ENCODE results near the gene PGAM1. TPM values are rescaled to one million over a fixed set of nuclear protein-coding genes. Genes with fewer than 3 reads are reported as not detected.
"Not testable (repeated sequence)": the region's sequence is repeated elsewhere in the genome, so short reads cannot be mapped to it uniquely, and the experiment has no call there.

The PGAM1 gene
- total RNA-seq, 2 donors from 2014 or later: 326 to 434 TPM

DNA sequence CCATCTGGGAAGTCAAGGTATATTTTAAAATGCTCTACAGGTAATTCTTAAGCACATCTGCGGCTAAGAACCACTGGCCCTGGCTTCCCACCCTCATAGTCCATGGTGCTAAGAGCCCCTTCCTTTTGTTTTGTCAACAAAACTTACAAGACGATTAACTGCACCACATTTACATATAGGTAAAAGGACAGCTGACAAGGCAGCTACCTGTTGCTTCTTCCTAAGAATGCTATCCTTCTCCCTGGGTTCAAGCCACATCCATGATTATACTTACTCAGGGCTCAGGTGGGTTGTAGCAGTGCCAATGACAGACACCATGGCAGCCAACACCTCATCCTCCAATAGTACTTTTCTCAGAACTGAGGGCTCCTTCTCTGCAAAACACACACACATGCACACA is 36.3 kb downstream of the PGAM1 start:
- DNase-seq (ENCODE audit: low spot score): no peak
- peaks cover 97% of the 10 kb centered on the region for H3K36me3 ChIP-seq

DNA sequence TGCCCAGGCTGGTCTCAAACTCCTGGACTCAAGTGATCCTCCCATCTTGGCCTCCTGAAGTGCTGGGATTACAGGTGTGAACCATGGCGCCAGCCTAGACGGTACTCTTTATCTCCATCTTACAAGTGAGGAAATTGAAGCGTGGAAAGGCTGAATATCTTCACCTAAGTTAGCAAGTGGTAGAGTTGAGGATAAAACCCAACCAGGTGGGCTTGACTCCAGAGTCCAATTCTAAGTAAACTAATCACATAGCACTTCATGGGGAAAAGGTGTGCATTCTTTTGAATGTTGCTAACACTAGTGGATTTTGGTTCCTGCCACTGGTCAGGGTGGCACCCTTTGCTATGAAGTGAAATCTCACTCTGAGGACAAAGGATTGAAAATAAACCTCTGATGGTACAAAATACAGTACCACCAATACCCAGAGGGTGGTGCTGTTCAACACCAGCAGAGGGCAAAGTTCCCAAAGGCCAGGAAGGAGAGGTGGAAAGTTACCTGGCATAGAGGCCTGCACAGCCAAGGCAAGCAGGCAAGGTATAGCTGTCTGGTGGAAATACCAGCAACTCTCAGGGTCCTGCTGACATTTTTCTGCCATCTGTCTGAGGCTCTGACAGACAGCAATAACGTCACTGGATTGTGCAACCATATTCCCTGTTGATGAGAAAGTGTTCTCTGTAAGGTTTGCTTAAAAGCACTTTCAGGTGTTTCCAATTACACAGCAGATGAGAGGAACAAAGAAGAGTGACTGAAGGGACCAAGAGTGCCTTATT is 37.6 kb downstream of the PGAM1 start:
- DNase-seq (ENCODE audit: low spot score): no peak
- Histone ChIP-seq H3K27ac (peak overlapping the region; percentile 49 to 54), H3K27me3 (no peaks in the 10 kb centered on the region), H3K4me3 (no peak overlapping the region), H3K36me3 (peaks cover 99% of the 10 kb centered on the region), H3K4me1 (no peaks in the 10 kb centered on the region), H3K9me3 (no peaks in the 10 kb centered on the region)
- TF ChIP-seq, protein P1, sequence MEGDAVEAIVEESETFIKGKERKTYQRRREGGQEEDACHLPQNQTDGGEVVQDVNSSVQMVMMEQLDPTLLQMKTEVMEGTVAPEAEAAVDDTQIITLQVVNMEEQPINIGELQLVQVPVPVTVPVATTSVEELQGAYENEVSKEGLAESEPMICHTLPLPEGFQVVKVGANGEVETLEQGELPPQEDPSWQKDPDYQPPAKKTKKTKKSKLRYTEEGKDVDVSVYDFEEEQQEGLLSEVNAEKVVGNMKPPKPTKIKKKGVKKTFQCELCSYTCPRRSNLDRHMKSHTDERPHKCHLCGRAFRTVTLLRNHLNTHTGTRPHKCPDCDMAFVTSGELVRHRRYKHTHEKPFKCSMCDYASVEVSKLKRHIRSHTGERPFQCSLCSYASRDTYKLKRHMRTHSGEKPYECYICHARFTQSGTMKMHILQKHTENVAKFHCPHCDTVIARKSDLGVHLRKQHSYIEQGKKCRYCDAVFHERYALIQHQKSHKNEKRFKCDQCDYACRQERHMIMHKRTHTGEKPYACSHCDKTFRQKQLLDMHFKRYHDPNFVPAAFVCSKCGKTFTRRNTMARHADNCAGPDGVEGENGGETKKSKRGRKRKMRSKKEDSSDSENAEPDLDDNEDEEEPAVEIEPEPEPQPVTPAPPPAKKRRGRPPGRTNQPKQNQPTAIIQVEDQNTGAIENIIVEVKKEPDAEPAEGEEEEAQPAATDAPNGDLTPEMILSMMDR (IDR thresholded peaks at IDR 0.05): peak; percentile 65 to 88

More for the DNA sequence above, 36.3 kb downstream of the PGAM1 start:
- no peaks in the 10 kb centered on the region for H3K27me3 ChIP-seq
- no peak overlapping the region for H3K27ac ChIP-seq
- TF ChIP-seq, protein P1 (IDR thresholded peaks at IDR 0.05): no peak
- no peaks in the 10 kb centered on the region for H3K4me1 ChIP-seq
- no peak overlapping the region for H3K4me3 ChIP-seq
- H3K9me3 ChIP-seq: no peaks in the 10 kb centered on the region

DNA sequence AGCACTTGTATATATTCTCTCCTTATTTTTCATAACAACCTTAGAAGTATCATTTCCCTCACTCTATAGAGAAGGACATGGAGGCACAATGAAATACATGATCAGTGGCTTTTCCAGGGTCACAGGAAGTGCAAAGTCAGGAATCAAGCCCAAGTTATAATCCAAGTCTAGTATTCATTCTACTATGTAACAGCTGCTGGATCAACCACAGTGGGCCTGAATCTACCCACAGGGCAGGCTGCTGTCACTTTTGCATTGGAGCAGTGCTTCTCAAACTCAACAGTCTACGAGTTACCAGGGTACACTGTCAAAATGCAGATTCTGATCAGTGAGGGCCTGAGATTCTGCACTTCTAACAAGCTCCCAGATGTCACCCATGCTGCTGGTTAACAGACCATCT is 38.2 kb downstream of the PGAM1 start:
- peak overlapping the region in 1 of 2 donors; percentile 54 for H3K27ac ChIP-seq

DNA sequence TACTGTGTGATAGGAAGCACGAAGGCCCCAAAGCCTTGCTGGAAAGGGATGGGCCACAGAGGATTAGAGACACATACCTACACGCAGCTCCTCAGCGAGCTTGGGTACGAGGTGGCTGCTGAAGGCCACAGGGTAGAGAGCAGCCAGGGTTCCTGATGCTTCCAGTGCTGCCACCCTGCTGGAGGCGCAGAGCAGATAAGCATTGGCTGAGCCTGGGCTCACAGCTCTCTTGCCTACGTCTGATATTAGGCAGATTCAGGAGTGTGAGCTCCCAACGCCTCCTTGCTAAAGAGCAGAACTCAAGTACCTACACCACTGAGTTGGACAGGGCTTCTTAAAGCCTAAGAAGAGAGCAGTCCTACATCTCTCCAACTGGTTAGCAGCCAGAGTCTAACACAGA is 40.0 kb downstream of the PGAM1 start:
- no peaks in the 10 kb centered on the region for H3K9me3 ChIP-seq
- H3K36me3 ChIP-seq: peaks cover 100% of the 10 kb centered on the region
- TF ChIP-seq, protein P1 (IDR thresholded peaks at IDR 0.05): no peak
- H3K27me3 ChIP-seq: no peaks in the 10 kb centered on the region
- no peak overlapping the region for H3K27ac ChIP-seq
- no peak for DNase-seq (ENCODE audit: low spot score)
- H3K4me3 ChIP-seq: no peak overlapping the region
- H3K4me1 ChIP-seq: no peaks in the 10 kb centered on the region

More for the DNA sequence above, 38.2 kb downstream of the PGAM1 start:
- Histone ChIP-seq H3K4me3 (no peak overlapping the region), H3K9me3 (no peaks in the 10 kb centered on the region), H3K4me1 (no peaks in the 10 kb centered on the region), H3K27me3 (no peaks in the 10 kb centered on the region), H3K36me3 (peaks cover 99% of the 10 kb centered on the region)
- DNase-seq (ENCODE audit: low spot score): no peak
- TF ChIP-seq, protein P1 (IDR thresholded peaks at IDR 0.05): no peak

DNA sequence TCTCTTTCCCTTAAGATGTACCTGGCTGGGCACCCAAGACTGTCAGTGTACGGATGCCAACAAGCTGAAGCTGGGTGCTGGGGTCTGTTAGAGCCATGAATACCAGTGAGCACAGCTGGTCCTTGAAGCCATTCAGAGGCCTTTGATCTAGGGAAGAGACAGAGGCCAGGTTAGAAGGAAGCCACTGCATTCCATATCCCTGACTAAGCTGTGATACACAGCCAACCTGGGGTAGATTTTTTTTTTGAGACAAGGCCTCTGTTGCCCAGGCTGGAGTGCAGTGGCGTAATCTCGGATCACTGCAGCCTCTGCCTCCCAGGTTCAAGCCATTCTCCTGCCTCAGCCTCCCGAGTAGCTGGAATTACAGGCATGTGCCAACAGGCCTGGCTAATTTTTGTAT is 40.8 kb downstream of the PGAM1 start:
- no peak for DNase-seq (ENCODE audit: low spot score)
- TF ChIP-seq, protein P1 (IDR thresholded peaks at IDR 0.05): no peak
- Histone ChIP-seq H3K36me3 (peaks cover 100% of the 10 kb centered on the region), H3K4me3 (no peak overlapping the region), H3K9me3 (no peaks in the 10 kb centered on the region), H3K27me3 (no peaks in the 10 kb centered on the region), H3K27ac (no peak overlapping the region), H3K4me1 (no peaks in the 10 kb centered on the region)

DNA sequence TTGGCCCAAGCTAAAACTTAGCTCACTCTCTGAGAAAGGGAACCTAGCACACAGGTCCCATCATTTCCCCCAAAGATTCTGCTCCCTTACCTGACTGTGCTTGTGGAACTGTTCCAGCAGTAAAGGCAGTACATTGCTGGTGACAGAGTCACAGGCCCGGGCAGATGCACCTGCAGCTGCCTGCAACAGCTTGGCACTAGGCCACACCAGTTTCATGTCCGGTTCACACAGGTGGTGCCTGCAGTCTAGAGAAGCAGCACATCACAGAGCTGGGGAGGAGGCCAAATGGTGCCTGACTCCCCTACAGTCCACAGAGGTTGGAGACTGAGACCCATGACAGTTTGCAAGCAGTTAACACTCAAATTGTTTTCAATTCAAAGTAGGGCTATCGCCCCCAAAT is 42.2 kb downstream of the PGAM1 start:
- H3K9me3 ChIP-seq: no peaks in the 10 kb centered on the region
- no peaks in the 10 kb centered on the region for H3K27me3 ChIP-seq
- H3K4me3 ChIP-seq: no peak overlapping the region
- H3K4me1 ChIP-seq: no peaks in the 10 kb centered on the region
- TF ChIP-seq, protein P1 (IDR thresholded peaks at IDR 0.05): no peak
- DNase-seq (ENCODE audit: low spot score): no peak
- no peak overlapping the region for H3K27ac ChIP-seq
- H3K36me3 ChIP-seq: peaks cover 100% of the 10 kb centered on the region

DNA sequence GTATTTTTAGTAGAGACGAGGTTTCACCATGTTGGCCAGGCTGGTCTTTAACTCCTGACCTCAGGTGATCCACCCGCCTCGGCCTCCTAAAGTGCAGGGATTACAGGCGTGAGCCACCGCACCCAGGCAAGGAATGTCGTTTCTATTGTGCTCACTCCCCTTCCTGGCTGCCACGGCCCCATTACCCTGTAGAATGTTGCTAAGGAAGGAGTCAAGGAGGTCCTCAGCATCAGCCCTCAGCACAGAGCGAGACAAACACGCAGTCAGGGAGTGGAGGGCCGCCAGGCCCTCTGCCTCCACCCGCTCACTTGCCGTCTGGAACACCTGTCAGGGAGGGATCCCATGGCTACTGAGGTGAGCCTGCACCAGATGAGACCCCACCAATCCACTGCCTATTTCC is 42.8 kb downstream of the PGAM1 start:
- not testable (repeated sequence) for DNase-seq (ENCODE audit: low spot score); H3K9me3 ChIP-seq; H3K27ac ChIP-seq; H3K4me3 ChIP-seq; H3K27me3 ChIP-seq; H3K4me1 ChIP-seq
- peaks cover 98% of the 10 kb centered on the region for H3K36me3 ChIP-seq
